Colonic mucosa (tissue), 4 donors: ENCODE measurements around the gene PDE7B. TPM values are rescaled to one million over a fixed set of nuclear protein-coding genes. Genes with fewer than 3 reads are reported as not detected.

Source experiments
- DNase-seq: peaks from one replicate; pipeline ENCODE4 v3.0.0-alpha.2; 2020
- H3K27ac ChIP-seq: fragments of 200-600 bp; one replicate; pipeline ENCODE4 v1.8.0; 2021
- H3K27me3 ChIP-seq: fragments of 200-600 bp; one replicate; pipeline ENCODE4 v1.8.0; 2021
- H3K36me3 ChIP-seq: fragments of 200-600 bp; one replicate; pipeline ENCODE4 v1.8.0; 2021
- H3K4me1 ChIP-seq: fragments of 200-600 bp; one replicate; pipeline ENCODE4 v1.8.0; 2021; ENCODE audit warnings: mild to moderate bottlenecking
- H3K4me3 ChIP-seq: fragments of 200-600 bp; one replicate; pipeline ENCODE4 v1.8.0; 2021
- H3K9ac ChIP-seq, 2 donors: one replicate each; pipeline ENCODE4 v1.7.0; 2013; ENCODE audit warnings: control low read depth in 2 of 2, low read depth in 2 of 2, low read length in 2 of 2
- H3K9me3 ChIP-seq: fragments of 200-600 bp; one replicate; pipeline ENCODE4 v1.8.0; 2021
- CTCF ChIP-seq: fragments of 200-600 bp; IDR thresholded peaks from one replicate; pipeline ENCODE4 v1.8.0; 2022; ENCODE audit warnings: antibody characterized with exemption, mild to moderate bottlenecking
- intact Hi-C: fragments of 100-400 bp; cut with DNase I; formaldehyde crosslinking; loops from one replicate; pipeline ENCODE4 v1.14.1; 2022
- total RNA-seq, 2 donors: library from RNA; stranded (reverse); fragmentation: NEBNext Ultra II Directional in 1 of 2; extraction: Animal tissue kit (Norgen Biotek cat#: 25700) in 1 of 2; gene quantifications; one replicate each; pipeline ENCODE4 v1.2.1, GENCODE V29; 2021
- donor health status: healthy.
- donor health status: DM: no; HTN: no; CAD: no.
- donor health status: DM: no; HTN: no; CAD: no.

The PDE7B gene
- total RNA-seq, 2 donors from 2014 or later = 1.0 to 1.4 TPM

GRCh38 chr6:135951169-135951568, 99.7 kb downstream of the PDE7B start:
- intact Hi-C loops = no loop called here
- Histone ChIP-seq H3K36me3 (no peaks in the 10 kb centered on the region), H3K9ac (no peak overlapping the region), H3K27ac (no peak overlapping the region), H3K9me3 (no peaks in the 10 kb centered on the region), H3K4me3 (no peak overlapping the region), H3K4me1 (no peaks in the 10 kb centered on the region), H3K27me3 (no peaks in the 10 kb centered on the region)
- TF ChIP-seq CTCF = no peak
- DNase-seq = no peak

- no peak for TF ChIP-seq CTCF
- Histone ChIP-seq H3K27me3 (no peaks in the 10 kb centered on the region), H3K4me3 (no peak overlapping the region), H3K9ac (no peak overlapping the region), H3K36me3 (no peaks in the 10 kb centered on the region), H3K27ac (no peak overlapping the region), H3K9me3 (no peaks in the 10 kb centered on the region), H3K4me1 (no peaks in the 10 kb centered on the region)
- intact Hi-C loops = no loop called here
- no peak for DNase-seq
Measured at GRCh38 chr6:135953818-135954217, 102.3 kb downstream of the PDE7B start.

GRCh38 chr6:135955099-135955498, 103.6 kb downstream of the PDE7B start:
- intact Hi-C loops = no loop called here
- no peak for TF ChIP-seq CTCF
- H3K36me3 ChIP-seq = no peaks in the 10 kb centered on the region
- no peak for DNase-seq
- H3K27me3 ChIP-seq = no peaks in the 10 kb centered on the region
- H3K4me1 ChIP-seq = no peaks in the 10 kb centered on the region
- H3K4me3 ChIP-seq = no peak overlapping the region
- no peaks in the 10 kb centered on the region for H3K9me3 ChIP-seq
- no peak overlapping the region for H3K27ac ChIP-seq
- no peak overlapping the region for H3K9ac ChIP-seq

- DNase-seq = no peak
- H3K9ac ChIP-seq = no peak overlapping the region
- no peaks in the 10 kb centered on the region for H3K9me3 ChIP-seq
- TF ChIP-seq CTCF = no peak
- no peaks in the 10 kb centered on the region for H3K36me3 ChIP-seq
- H3K4me1 ChIP-seq = no peaks in the 10 kb centered on the region
- H3K4me3 ChIP-seq = no peak overlapping the region
- H3K27me3 ChIP-seq = no peaks in the 10 kb centered on the region
- no peak overlapping the region for H3K27ac ChIP-seq
- intact Hi-C loops = no loop called here
Measured at GRCh38 chr6:135962731-135963130, 111.2 kb downstream of the PDE7B start.

- DNase-seq = no peak
- Histone ChIP-seq H3K4me3 (no peak overlapping the region), H3K4me1 (no peaks in the 10 kb centered on the region), H3K27ac (no peak overlapping the region), H3K36me3 (no peaks in the 10 kb centered on the region), H3K9me3 (no peaks in the 10 kb centered on the region), H3K9ac (no peak overlapping the region), H3K27me3 (no peaks in the 10 kb centered on the region)
- intact Hi-C loops = no loop called here
- TF ChIP-seq CTCF = no peak
Measured at GRCh38 chr6:135970750-135971149, 119.2 kb downstream of the PDE7B start.

- Histone ChIP-seq H3K4me1 (no peaks in the 10 kb centered on the region), H3K9me3 (no peaks in the 10 kb centered on the region), H3K27ac (no peak overlapping the region), H3K4me3 (no peak overlapping the region), H3K27me3 (no peaks in the 10 kb centered on the region), H3K9ac (no peak overlapping the region), H3K36me3 (no peaks in the 10 kb centered on the region)
- DNase-seq = no peak
- TF ChIP-seq CTCF = no peak
- intact Hi-C loops = no loop called here
Measured at GRCh38 chr6:135971351-135971750, 119.8 kb downstream of the PDE7B start.
